Keratinocyte (primary cell): ENCODE data around the gene CYP4B1. TPM values are rescaled to one million over a fixed set of nuclear protein-coding genes. Genes with fewer than 3 reads are reported as not detected.

Source experiments
- DNase-seq: peaks from one replicate; pipeline ENCODE4 v3.0.0-alpha.2; 2011; ENCODE audit warnings: low read depth, missing footprints, low spot score
- FAIRE-seq: peaks from 2 replicates; lab custom pipeline; 2011; peaks lifted over from hg19 to GRCh38; lab: Jason Lieb, UNC
- H2AFZ ChIP-seq: 2 replicates; pipeline ENCODE4 v1.6.0; 2012; ENCODE audit warnings: low read length, control low read depth, inconsistent platforms; ENCODE audit not compliant: control insufficient read depth
- H3K27ac ChIP-seq: 2 replicates; pipeline ENCODE4 v1.5.1; 2011; ENCODE audit warnings: low read length; ENCODE audit not compliant: control insufficient read depth, insufficient read depth
- H3K27me3 ChIP-seq: 3 replicates; pipeline ENCODE4 v1.6.0; 2011; ENCODE audit warnings: low read length; ENCODE audit not compliant: control insufficient read depth, insufficient read depth; ENCODE audit errors: extremely low read depth
- H3K36me3 ChIP-seq, 2 experiments: 2 replicates in 1 of 2; 3 replicates in 1 of 2; pipeline ENCODE4 v1.5.1; 2011; ENCODE audit warnings: low read length in 2 of 2, mild to moderate bottlenecking in 1 of 2; ENCODE audit not compliant: control insufficient read depth in 2 of 2, insufficient read depth in 2 of 2; ENCODE audit errors: extremely low read depth in 1 of 2
- H3K4me1 ChIP-seq: 3 replicates; pipeline ENCODE4 v1.5.1; 2011; ENCODE audit warnings: low read length; ENCODE audit not compliant: control insufficient read depth, insufficient read depth; ENCODE audit errors: extremely low read depth
- H3K4me2 ChIP-seq: 3 replicates; pipeline ENCODE4 v1.6.0; 2011; ENCODE audit warnings: low read depth, low read length; ENCODE audit not compliant: control insufficient read depth, insufficient read depth; ENCODE audit errors: extremely low read depth
- H3K4me3 ChIP-seq, 3 experiments: fragments of 200-600 bp in 1 of 3; sonication (generic) in 1 of 3; 2 replicates in 2 of 3; 3 replicates in 1 of 3; pipeline ENCODE4 v1.5.1; 2011 to 2016; ENCODE audit warnings: low read length in 3 of 3, mild to moderate bottlenecking in 3 of 3, control low read depth in 2 of 3, inconsistent platforms in 1 of 3, low read depth in 1 of 3, mixed read lengths in 1 of 3, mixed run types in 1 of 3, moderate library complexity in 1 of 3; ENCODE audit not compliant: control insufficient read depth in 2 of 3, insufficient read depth in 2 of 3; ENCODE audit errors: extremely low read depth in 1 of 3
- H3K79me2 ChIP-seq: 2 replicates; pipeline ENCODE4 v1.6.0; 2012; ENCODE audit warnings: low read length; ENCODE audit not compliant: control insufficient read depth, insufficient read depth
- H3K9ac ChIP-seq: 3 replicates; pipeline ENCODE4 v1.6.0; 2011; ENCODE audit warnings: low read length; ENCODE audit not compliant: control insufficient read depth, insufficient read depth; ENCODE audit errors: extremely low read depth
- H3K9me1 ChIP-seq: 3 replicates; pipeline ENCODE4 v1.6.0; 2011; ENCODE audit warnings: low read length; ENCODE audit not compliant: control insufficient read depth, insufficient read depth; ENCODE audit errors: extremely low read depth
- H3K9me3 ChIP-seq: 2 replicates; pipeline ENCODE4 v1.5.1; 2012; ENCODE audit warnings: low read depth, low read length; ENCODE audit not compliant: control insufficient read depth
- H4K20me1 ChIP-seq: 3 replicates; pipeline ENCODE4 v1.6.0; 2011; ENCODE audit warnings: low read length; ENCODE audit not compliant: control insufficient read depth, insufficient read depth; ENCODE audit errors: extremely low read depth
- CTCF ChIP-seq, 3 experiments: IDR thresholded peaks in 1 of 3; conservative IDR thresholded peaks in 1 of 3; optimal IDR thresholded peaks in 1 of 3; 2 replicates in 2 of 3; 3 replicates in 1 of 3; pipeline versions ENCODE3 to v1.5.1; 2011; ENCODE audit warnings: low read length in 3 of 3, mild to moderate bottlenecking in 3 of 3, moderate library complexity in 2 of 3, control low read depth in 1 of 3, inconsistent platforms in 1 of 3; ENCODE audit not compliant: insufficient read depth in 2 of 3; ENCODE audit errors: extremely low read depth in 1 of 3
- EZH2 ChIP-seq: IDR thresholded peaks from one replicate; pipeline ENCODE4 v1.6.1; 2012; ENCODE audit warnings: inconsistent platforms, mild to moderate bottlenecking, low read length, moderate library complexity
- dilution Hi-C: fragments of 300-500 bp; cut with MboI; formaldehyde crosslinking; loops from one replicate; pipeline ENCODE4 v1.7.0; 2020; ENCODE audit warnings: low sequenced_read_pairs; ENCODE audit not compliant: extremely low pct_ligation_motif_present
- polyA plus RNA-seq, 5 experiments: library from polyadenylated mRNA; depleted of rRNA in 3 of 5; stranded (reverse) in 3 of 5; stranded (forward) in 1 of 5; unstranded in 1 of 5; fragments of >200 nt; gene quantifications; 1 replicate in 1 of 5; 2 replicates in 3 of 5; 3 replicates in 1 of 5; pipeline versions ENCODE4 v1.2.1 to v1.2.3, GENCODE V29; 2011 to 2012; ENCODE audit warnings: missing spikeins in 2 of 5, low read depth in 1 of 5, low replicate concordance in 1 of 5

Gene CYP4B1
- polyA plus RNA-seq, 1 donor (not counting 4 experiments of a cell fraction or from before 2014, with no cell fraction given) = 2.1 TPM

DNA sequence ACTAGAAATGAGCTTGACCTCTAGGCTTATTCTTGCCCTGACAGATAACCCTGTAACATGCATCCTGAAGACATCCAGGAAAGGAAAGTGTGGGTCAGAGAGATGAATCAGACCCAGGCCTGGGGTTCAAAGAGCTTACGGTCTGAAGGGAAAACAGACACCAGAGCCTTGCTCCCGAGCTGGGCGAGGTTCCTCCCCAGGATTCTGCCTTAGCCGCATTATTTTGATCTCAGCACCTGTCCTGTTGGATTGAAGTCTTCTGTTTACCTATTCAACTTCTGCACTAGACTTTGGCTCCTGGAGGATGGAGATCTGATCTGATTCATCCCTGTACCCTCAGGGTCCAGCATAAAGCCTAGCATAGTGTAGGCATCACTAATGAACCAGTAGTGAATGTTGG, 1.9 kb downstream of the CYP4B1 start:
- FAIRE-seq (no peak), DNase-seq (no peak)
- Histone ChIP-seq H3K36me3 (no peaks in the 10 kb centered on the region), H3K4me3 (no peak overlapping the region), H3K9ac (no peak overlapping the region), H3K9me3 (no peaks in the 10 kb centered on the region), H4K20me1 (no peaks in the 10 kb centered on the region), H3K79me2 (no peaks in the 10 kb centered on the region), H3K4me1 (peaks cover 13% of the 10 kb centered on the region), H3K27ac (no peak overlapping the region), H3K4me2 (no peak overlapping the region), H2AFZ (no peak overlapping the region), H3K9me1 (no peaks in the 10 kb centered on the region), H3K27me3 (peaks cover 3% of the 10 kb centered on the region)
- dilution Hi-C loops = no loop called here
- TF ChIP-seq EZH2 = no peak
- no peak for TF ChIP-seq CTCF (optimal IDR thresholded peaks at IDR 0.05 in 1 of 3, IDR thresholded peaks at IDR 0.05 in 1 of 3, conservative IDR thresholded peaks at IDR 0.05 in 1 of 3; ENCODE audit: extremely low read depth in 1 of 3, insufficient read depth in 2 of 3, low read length in 3 of 3)

DNA sequence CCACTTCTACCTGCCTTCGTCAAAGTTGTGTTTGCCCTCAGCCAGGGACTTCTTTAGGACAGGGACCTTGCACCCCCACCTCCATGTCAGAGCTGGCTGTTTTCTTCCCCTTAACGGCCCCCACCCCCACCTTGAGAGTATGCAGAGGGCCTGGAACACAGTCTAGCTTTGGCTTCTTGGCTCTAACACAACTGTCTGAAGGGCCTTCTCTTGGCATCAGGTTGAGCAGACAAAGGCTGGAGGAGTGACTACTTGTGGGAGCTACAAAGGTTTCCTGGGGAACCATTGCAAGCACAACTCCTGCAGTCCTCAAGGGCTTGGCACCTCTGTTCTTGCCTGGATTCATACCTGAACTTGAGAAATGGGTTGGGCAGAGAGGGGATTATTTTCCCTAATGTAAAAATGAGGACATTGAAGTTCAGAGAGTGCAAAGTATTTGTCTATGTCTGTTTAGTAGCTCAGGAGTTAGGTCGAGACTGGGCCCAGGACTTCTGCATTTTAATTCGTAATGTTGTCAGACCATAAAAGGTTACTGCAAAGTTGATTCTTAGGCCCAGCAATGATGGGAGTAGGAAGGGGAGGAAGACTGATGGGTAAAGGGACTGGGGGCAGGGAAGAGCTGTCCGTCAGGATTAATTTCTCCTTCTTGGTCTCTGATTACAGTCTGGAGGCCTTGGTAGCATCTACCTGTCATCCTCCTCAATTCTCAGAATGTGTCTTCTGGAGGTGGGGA, 2.6 kb downstream of the CYP4B1 start:
- no peaks in the 10 kb centered on the region for H3K9me1 ChIP-seq
- no peaks in the 10 kb centered on the region for H3K36me3 ChIP-seq
- TF ChIP-seq EZH2 = no peak
- TF ChIP-seq CTCF (optimal IDR thresholded peaks at IDR 0.05 in 1 of 3, IDR thresholded peaks at IDR 0.05 in 1 of 3, conservative IDR thresholded peaks at IDR 0.05 in 1 of 3; ENCODE audit: extremely low read depth in 1 of 3, insufficient read depth in 2 of 3, low read length in 3 of 3) = no peak
- H3K4me1 ChIP-seq = peaks cover 13% of the 10 kb centered on the region
- no peak overlapping the region for H3K9ac ChIP-seq
- H3K79me2 ChIP-seq = no peaks in the 10 kb centered on the region
- no peaks in the 10 kb centered on the region for H4K20me1 ChIP-seq
- DNase-seq (no peak), FAIRE-seq (no peak)
- dilution Hi-C loops = no loop called here
- H3K27me3 ChIP-seq = peaks cover 4% of the 10 kb centered on the region
- H2AFZ ChIP-seq = no peak overlapping the region
- H3K4me3 ChIP-seq = no peak overlapping the region
- no peak overlapping the region for H3K4me2 ChIP-seq
- H3K9me3 ChIP-seq = no peaks in the 10 kb centered on the region
- H3K27ac ChIP-seq = no peak overlapping the region
